Measurements from ENCODE around the gene SLC25A17. TPM values are rescaled to one million over a fixed set of nuclear protein-coding genes. Genes with fewer than 3 reads are reported as not detected.

The SLC25A17 gene
- total and polyA plus RNA-seq, 4 experiments from 2014 or later = 15.4 to 19.5 (median 16.5) TPM

DNA sequence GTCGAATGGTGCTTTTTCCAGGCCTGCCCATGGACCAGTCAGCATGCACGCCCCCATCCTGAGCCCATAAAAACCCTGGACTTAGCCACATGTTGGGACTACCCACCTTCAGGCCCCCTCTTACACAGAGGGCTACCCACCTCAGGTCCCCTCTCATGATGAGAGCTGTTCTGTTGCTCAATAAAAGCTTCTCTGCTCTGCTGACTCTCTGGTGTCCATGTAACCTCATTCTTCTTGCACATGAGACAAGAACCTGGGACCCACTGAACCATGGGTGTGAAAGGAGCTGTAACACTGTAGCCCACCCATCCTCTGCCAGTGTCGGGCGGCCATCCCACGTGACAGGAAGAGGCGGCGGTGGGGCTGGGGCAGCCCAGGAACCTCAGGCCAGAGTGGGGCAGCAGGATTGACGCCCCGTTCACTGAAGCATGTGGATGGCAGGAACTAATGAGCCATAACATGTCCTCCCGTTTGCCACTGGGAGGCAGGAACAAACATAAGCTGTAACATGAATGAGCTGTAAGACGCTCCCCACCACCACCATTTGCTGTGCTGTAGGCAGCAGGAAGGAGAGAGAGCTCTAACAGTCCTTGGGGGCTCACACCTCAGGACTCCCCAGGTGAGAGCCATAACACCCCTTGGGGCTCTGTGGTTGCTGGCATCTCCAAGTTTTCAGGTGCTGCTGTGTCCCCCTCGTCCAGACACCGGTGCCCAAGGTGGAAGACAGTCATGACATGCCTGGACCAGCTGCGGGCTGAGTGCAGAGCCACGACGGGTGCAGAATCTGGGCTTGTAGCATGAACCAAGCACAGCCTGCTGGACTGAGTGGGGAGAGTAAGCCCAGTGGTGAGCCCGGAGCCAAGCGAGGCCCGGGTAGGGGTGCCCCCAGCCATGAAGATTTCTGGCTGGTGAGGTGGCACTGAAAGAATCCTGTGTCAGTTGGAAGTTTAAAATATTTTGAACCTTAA is 70.5 kb downstream of the SLC25A17 start:
- Histone ChIP-seq H3K27me3 (ENCODE audit: insufficient read depth, low read length) (no peaks in the 10 kb centered on the region), H3K36me3 (ENCODE audit: insufficient read depth, low read length) (no peaks in the 10 kb centered on the region), H3K9me3 (ENCODE audit: control insufficient read depth in 1 of 2, low read length in 2 of 2) (no peaks in the 10 kb centered on the region), H3K27ac (ENCODE audit: low read depth, low read length) (no peak overlapping the region), H3K4me3 (ENCODE audit: low read length in 2 of 2) (no peak overlapping the region), H3K4me1 (ENCODE audit: insufficient read depth, low read length) (no peaks in the 10 kb centered on the region)
- Mint-ChIP-seq H3K4me3 (no peak overlapping the region), H3K36me3 (no peaks in the 10 kb centered on the region), H3K27me3 (no peaks in the 10 kb centered on the region), H3K27ac (no peak overlapping the region), H3K9me3 (peaks cover 0 to 8% (median 1%) of the 10 kb centered on the region in 8 donors), H3K4me1 (no peaks in the 10 kb centered on the region)
- ChIA-PET POLR2A (ENCODE audit: partially characterized antibody) (interaction anchor here (0.7 kb wide), 1 partner anchor 41 kb away, joined by 3 read pairs; no protein-coding TSS in a partner anchor), CTCF (ENCODE audit: partially characterized antibody) (no interaction called here)
- intact Hi-C loops (cut with micrococcal nuclease) = no loop called here
- DNase-seq = no peak

DNA sequence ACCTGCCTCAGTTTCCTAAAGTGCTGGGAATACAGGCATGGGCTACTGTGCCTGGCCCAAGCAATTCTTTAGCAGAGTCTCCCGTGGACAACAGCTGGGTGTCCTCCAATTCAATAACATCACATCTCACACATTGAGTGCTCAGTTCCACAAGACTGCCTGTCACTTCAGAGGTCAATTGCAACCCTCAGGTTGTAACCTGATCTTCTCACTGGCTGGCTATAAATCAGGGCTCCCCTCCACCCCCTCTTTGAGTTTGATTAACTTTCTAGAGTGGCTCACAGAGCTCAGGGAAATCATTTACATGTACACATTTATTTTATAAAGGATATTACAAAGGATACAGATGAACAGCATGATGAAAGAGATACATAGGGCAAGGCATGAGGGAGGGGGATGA is 71.8 kb downstream of the SLC25A17 start:
- H3K4me3 Mint-ChIP-seq = no peak overlapping the region
- Histone ChIP-seq H3K4me3 (ENCODE audit: low read length in 2 of 2) (no peak overlapping the region), H3K36me3 (ENCODE audit: insufficient read depth, low read length) (no peaks in the 10 kb centered on the region), H3K27ac (ENCODE audit: low read depth, low read length) (no peak overlapping the region), H3K9me3 (ENCODE audit: control insufficient read depth in 1 of 2, low read length in 2 of 2) (no peaks in the 10 kb centered on the region), H3K27me3 (ENCODE audit: insufficient read depth, low read length) (no peaks in the 10 kb centered on the region), H3K4me1 (ENCODE audit: insufficient read depth, low read length) (no peaks in the 10 kb centered on the region)
- peaks cover 0 to 8% (median 1%) of the 10 kb centered on the region in 8 donors for H3K9me3 Mint-ChIP-seq
- intact Hi-C loops (cut with micrococcal nuclease) = no loop called here
- H3K36me3 Mint-ChIP-seq = no peaks in the 10 kb centered on the region
- ChIA-PET CTCF (ENCODE audit: partially characterized antibody) (interaction anchor here (0.7 to 1.5 kb wide), 5 partner anchors 10 to 1365 kb away, joined by 3 to 5 read pairs (median 4); no protein-coding TSS in a partner anchor), POLR2A (ENCODE audit: partially characterized antibody) (interaction anchor here (1.0 to 1.3 kb wide), 3 partner anchors 12 to 19 kb away, joined by 3 read pairs; no protein-coding TSS in a partner anchor)
- DNase-seq = no peak
- H3K27ac Mint-ChIP-seq = no peak overlapping the region
- H3K4me1 Mint-ChIP-seq = no peaks in the 10 kb centered on the region
- no peaks in the 10 kb centered on the region for H3K27me3 Mint-ChIP-seq

GRCh38 chr22:40746428-40747220 is 72.5 kb downstream of the SLC25A17 start:
- no peak overlapping the region for H3K4me3 Mint-ChIP-seq
- Histone ChIP-seq H3K36me3 (ENCODE audit: insufficient read depth, low read length) (no peaks in the 10 kb centered on the region), H3K4me1 (ENCODE audit: insufficient read depth, low read length) (no peaks in the 10 kb centered on the region), H3K4me3 (ENCODE audit: low read length in 2 of 2) (no peak overlapping the region), H3K27me3 (ENCODE audit: insufficient read depth, low read length) (no peaks in the 10 kb centered on the region), H3K27ac (ENCODE audit: low read depth, low read length) (no peak overlapping the region), H3K9me3 (ENCODE audit: control insufficient read depth in 1 of 2, low read length in 2 of 2) (no peaks in the 10 kb centered on the region)
- POLR2A ChIA-PET (ENCODE audit: partially characterized antibody) = interaction anchor here (1.0 to 1.3 kb wide), 3 partner anchors 13 to 18 kb away, joined by 3 read pairs; no protein-coding TSS in a partner anchor
- no peak for DNase-seq
- H3K27me3 Mint-ChIP-seq = no peaks in the 10 kb centered on the region
- no peaks in the 10 kb centered on the region for H3K4me1 Mint-ChIP-seq
- intact Hi-C loops (cut with micrococcal nuclease) = no loop called here
- no peak overlapping the region for H3K27ac Mint-ChIP-seq
- peaks cover 0 to 8% (median 1%) of the 10 kb centered on the region in 8 donors for H3K9me3 Mint-ChIP-seq
- H3K36me3 Mint-ChIP-seq = no peaks in the 10 kb centered on the region
- CTCF ChIA-PET (ENCODE audit: partially characterized antibody) = interaction anchor here (0.8 to 1.5 kb wide), 4 partner anchors 11 to 64 kb away, joined by 4 to 5 read pairs (median 4); no protein-coding TSS in a partner anchor

DNA sequence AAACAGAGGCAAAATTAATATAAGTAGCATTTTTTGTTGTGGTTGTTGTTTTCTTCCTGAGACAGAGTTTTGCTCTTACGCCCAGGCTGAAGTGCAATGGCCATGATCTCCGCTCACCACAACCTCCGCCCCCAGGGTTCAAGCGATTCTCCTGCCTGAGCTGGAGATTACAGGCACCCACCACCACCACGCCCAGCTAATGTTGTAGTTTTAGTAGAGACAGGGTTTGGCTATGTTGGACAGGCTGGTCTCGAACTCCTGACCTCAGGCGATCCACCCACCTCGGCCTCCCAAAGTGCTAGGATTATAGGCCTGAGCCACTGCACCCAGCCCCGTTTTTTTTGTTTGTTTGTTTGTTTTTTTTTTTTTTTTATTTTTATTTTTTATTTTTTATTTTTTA is 75.4 kb downstream of the SLC25A17 start:
- H3K27me3 Mint-ChIP-seq = no peaks in the 10 kb centered on the region
- ChIA-PET CTCF (ENCODE audit: partially characterized antibody) (no interaction called here), POLR2A (ENCODE audit: partially characterized antibody) (no interaction called here)
- Histone ChIP-seq H3K27me3 (ENCODE audit: insufficient read depth, low read length) (no peaks in the 10 kb centered on the region), H3K4me3 (ENCODE audit: low read length in 2 of 2) (no peak overlapping the region), H3K4me1 (ENCODE audit: insufficient read depth, low read length) (no peaks in the 10 kb centered on the region), H3K9me3 (ENCODE audit: control insufficient read depth in 1 of 2, low read length in 2 of 2) (no peaks in the 10 kb centered on the region), H3K27ac (ENCODE audit: low read depth, low read length) (no peak overlapping the region), H3K36me3 (ENCODE audit: insufficient read depth, low read length) (no peaks in the 10 kb centered on the region)
- no peaks in the 10 kb centered on the region for H3K36me3 Mint-ChIP-seq
- intact Hi-C loops (cut with micrococcal nuclease) = no loop called here
- no peaks in the 10 kb centered on the region for H3K4me1 Mint-ChIP-seq
- peak overlapping the region in 1 of 8 donors; percentile 23 for H3K4me3 Mint-ChIP-seq
- H3K9me3 Mint-ChIP-seq = peaks cover 0 to 6% (median 1%) of the 10 kb centered on the region in 8 donors
- no peak for DNase-seq
- peak overlapping the region in 1 of 7 donors; percentile 62 for H3K27ac Mint-ChIP-seq

DNA sequence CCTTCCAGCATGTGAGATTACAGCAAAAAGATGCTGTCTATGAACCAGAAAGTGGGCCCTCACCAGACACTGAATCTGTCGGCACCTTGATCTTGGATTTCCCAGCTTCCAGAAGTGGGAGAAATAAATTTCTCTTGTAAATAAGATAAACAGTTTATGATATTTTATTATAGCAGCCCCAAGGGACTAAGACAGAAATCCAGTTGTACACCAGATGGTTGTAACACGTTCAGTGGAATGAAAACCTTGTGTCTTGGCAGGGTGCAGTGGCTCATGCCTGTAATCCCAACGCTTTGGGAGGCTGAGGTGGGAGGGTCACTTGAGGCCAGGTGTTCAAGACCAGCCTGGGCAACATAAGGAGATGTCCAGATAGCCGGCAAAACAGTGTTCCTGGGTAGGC is 78.0 kb downstream of the SLC25A17 start:
- Mint-ChIP-seq H3K27ac (no peak overlapping the region), H3K4me3 (no peak overlapping the region)
- POLR2A ChIA-PET (ENCODE audit: partially characterized antibody) = interaction anchor here (1.1 to 1.2 kb wide), 2 partner anchors 13 to 57 kb away, joined by 3 to 5 read pairs; no protein-coding TSS in a partner anchor

DNA sequence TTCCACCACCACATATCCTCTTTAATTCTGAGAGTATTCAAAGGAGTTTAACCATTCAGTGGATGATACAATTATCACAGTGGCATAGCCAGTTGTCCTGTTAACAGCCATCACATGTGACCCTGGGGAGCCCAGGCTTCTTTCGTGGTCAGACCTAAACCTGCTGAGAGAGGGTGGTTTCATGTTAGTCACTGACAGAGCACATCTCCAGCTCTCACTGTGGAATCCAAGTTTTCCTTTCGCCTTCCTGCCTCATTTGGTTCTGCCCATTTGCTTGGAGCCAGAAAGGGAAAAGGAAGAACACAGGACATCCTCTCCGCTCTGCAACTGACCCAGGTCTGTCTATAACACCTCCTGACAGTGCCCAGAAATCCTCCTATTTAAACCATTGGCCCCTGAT is 79.4 kb downstream of the SLC25A17 start:
- Histone ChIP-seq H3K9me3 (ENCODE audit: control insufficient read depth in 1 of 2, low read length in 2 of 2) (no peaks in the 10 kb centered on the region), H3K4me3 (ENCODE audit: low read length in 2 of 2) (no peak overlapping the region), H3K27me3 (ENCODE audit: insufficient read depth, low read length) (no peaks in the 10 kb centered on the region), H3K4me1 (ENCODE audit: insufficient read depth, low read length) (no peaks in the 10 kb centered on the region), H3K27ac (ENCODE audit: low read depth, low read length) (no peak overlapping the region), H3K36me3 (ENCODE audit: insufficient read depth, low read length) (no peaks in the 10 kb centered on the region)
- no peak overlapping the region for H3K27ac Mint-ChIP-seq
- no peaks in the 10 kb centered on the region for H3K27me3 Mint-ChIP-seq
- H3K4me1 Mint-ChIP-seq = peaks cover 0 to 1% (median 0%) of the 10 kb centered on the region in 4 donors
- no peaks in the 10 kb centered on the region for H3K9me3 Mint-ChIP-seq
- intact Hi-C loops (cut with micrococcal nuclease) = no loop called here
- ChIA-PET POLR2A (ENCODE audit: partially characterized antibody) (interaction anchor here (0.9 to 1.2 kb wide), 2 partner anchors 10 to 12 kb away, joined by 3 to 5 read pairs; no protein-coding TSS in a partner anchor), CTCF (ENCODE audit: partially characterized antibody) (interaction anchor here (1.4 kb wide), 1 partner anchor 11 kb away, joined by 4 read pairs; no protein-coding TSS in a partner anchor)
- DNase-seq = no peak
- H3K36me3 Mint-ChIP-seq = no peaks in the 10 kb centered on the region
- no peak overlapping the region for H3K4me3 Mint-ChIP-seq

More for the DNA sequence above, 78.0 kb downstream of the SLC25A17 start:
- no peaks in the 10 kb centered on the region for H3K36me3 ChIP-seq (ENCODE audit: insufficient read depth, low read length)
- H3K4me1 ChIP-seq (ENCODE audit: insufficient read depth, low read length) = no peaks in the 10 kb centered on the region
- H3K4me3 ChIP-seq (ENCODE audit: low read length in 2 of 2) = no peak overlapping the region
- CTCF ChIA-PET (ENCODE audit: partially characterized antibody) = no interaction called here
- Mint-ChIP-seq H3K27me3 (no peaks in the 10 kb centered on the region), H3K9me3 (no peaks in the 10 kb centered on the region), H3K36me3 (no peaks in the 10 kb centered on the region), H3K4me1 (no peaks in the 10 kb centered on the region)
- intact Hi-C loops (cut with micrococcal nuclease) = no loop called here
- H3K27me3 ChIP-seq (ENCODE audit: insufficient read depth, low read length) = no peaks in the 10 kb centered on the region
- H3K27ac ChIP-seq (ENCODE audit: low read depth, low read length) = no peak overlapping the region
- no peaks in the 10 kb centered on the region for H3K9me3 ChIP-seq (ENCODE audit: control insufficient read depth in 1 of 2, low read length in 2 of 2)
- DNase-seq = no peak
